Nephron (organoid): ENCODE data around the gene THOC7.
A peak's percentile ranks its signal among the peaks of the same experiment; 100 is the strongest.

Source experiments
- H3K27ac Mint-ChIP-seq, 3 experiments: 2 replicates each; pipeline ENCODE4 v1.8.0; 2020; ENCODE audit warnings: mixed read lengths in 3 of 3, mild to moderate bottlenecking in 2 of 3, moderate library complexity in 1 of 3
- H3K27me3 Mint-ChIP-seq: 2 replicates; pipeline ENCODE4 v1.8.0; 2021; ENCODE audit warnings: low read depth, mild to moderate bottlenecking, moderate library complexity, mixed read lengths
- H3K36me3 Mint-ChIP-seq: 2 replicates; pipeline ENCODE4 v1.8.0; 2020; ENCODE audit warnings: low read depth, mixed read lengths
- H3K4me1 Mint-ChIP-seq: 2 replicates; pipeline ENCODE4 v1.8.0; 2020; ENCODE audit warnings: mixed read lengths
- H3K4me3 Mint-ChIP-seq, 3 experiments: 2 replicates each; pipeline ENCODE4 v1.8.0; 2020; ENCODE audit warnings: mild to moderate bottlenecking in 3 of 3, mixed read lengths in 3 of 3, moderate library complexity in 2 of 3
- H3K9me3 Mint-ChIP-seq: 2 replicates; pipeline ENCODE4 v1.8.0; 2020; ENCODE audit warnings: mixed read lengths
- TF ChIP-seq, protein P1 (sequence below), 3 experiments: fragments of 200-600 bp; sonication (generic); IDR thresholded peaks; one replicate each; pipeline ENCODE4 v1.5.0; 2021; ENCODE audit warnings: antibody characterized with exemption in 3 of 3; ENCODE audit not compliant: unreplicated experiment in 3 of 3

The THOC7 gene

DNA sequence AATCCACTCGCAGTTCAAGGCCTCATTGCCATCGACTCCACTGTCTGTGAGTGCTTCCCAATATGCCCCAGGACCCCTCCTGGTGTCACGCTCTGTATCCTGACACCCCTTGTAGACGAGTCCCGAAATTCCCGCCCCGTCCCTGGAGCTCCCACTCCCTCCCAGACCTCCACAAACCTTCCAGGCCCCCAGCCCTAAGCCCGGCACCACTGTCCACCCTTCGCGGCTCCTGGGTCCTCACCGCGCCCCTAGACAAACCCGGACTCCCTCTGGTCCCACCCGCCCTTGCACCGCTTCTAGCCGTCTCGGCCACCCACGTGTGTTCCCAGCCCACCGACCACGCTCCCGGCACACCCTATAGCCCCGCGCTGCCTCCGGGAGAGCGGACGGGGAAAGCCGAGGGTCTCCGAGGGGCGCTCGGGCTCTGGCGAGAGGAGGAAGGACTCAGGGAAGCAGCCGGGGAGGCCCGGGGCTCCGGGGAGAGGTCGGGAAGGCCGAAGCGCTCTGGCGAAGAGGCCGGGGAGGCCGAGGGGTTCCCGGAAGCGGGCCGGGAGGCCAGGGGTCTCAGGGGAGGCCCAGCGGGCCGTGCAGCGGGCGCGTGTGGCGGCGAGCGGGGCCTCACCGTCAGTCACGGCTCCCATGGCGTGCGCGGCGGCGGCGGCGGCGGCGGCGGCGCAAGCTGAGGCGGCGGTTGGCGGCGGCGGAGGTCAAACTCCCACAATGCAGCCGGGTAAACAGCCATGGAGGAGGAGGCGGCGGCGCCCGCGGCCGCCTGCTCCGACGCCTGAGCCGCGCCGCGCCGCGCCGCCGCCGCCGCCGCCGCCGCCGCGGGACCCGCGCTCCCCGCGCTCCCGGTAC, at the start of gene THOC7, which contains the start of gene ATXN7:
Gene THOC7, minus strand, starts transcription at position 656 of the 858 bp plus-strand sequence. Its CDS starts 15 bp downstream, at position 641.
Gene ATXN7, plus strand, starts transcription at position 718 of the 858 bp plus-strand sequence. CDS start 48,732 bp downstream, outside the sequence.
- no peaks in the 10 kb centered on the region for H3K27me3 Mint-ChIP-seq
- H3K9me3 Mint-ChIP-seq: no peaks in the 10 kb centered on the region
- peak within 1 kb of the TSS; percentile 92 to 98 (median 94) for H3K27ac Mint-ChIP-seq
- peak within 1 kb of the TSS; percentile 94 to 96 (median 94) for H3K4me3 Mint-ChIP-seq
- peaks cover 17% of the 10 kb centered on the region for H3K4me1 Mint-ChIP-seq
- H3K36me3 Mint-ChIP-seq: peaks cover 11% of the 10 kb centered on the region
- TF ChIP-seq, protein P1, sequence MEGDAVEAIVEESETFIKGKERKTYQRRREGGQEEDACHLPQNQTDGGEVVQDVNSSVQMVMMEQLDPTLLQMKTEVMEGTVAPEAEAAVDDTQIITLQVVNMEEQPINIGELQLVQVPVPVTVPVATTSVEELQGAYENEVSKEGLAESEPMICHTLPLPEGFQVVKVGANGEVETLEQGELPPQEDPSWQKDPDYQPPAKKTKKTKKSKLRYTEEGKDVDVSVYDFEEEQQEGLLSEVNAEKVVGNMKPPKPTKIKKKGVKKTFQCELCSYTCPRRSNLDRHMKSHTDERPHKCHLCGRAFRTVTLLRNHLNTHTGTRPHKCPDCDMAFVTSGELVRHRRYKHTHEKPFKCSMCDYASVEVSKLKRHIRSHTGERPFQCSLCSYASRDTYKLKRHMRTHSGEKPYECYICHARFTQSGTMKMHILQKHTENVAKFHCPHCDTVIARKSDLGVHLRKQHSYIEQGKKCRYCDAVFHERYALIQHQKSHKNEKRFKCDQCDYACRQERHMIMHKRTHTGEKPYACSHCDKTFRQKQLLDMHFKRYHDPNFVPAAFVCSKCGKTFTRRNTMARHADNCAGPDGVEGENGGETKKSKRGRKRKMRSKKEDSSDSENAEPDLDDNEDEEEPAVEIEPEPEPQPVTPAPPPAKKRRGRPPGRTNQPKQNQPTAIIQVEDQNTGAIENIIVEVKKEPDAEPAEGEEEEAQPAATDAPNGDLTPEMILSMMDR (IDR thresholded peaks at IDR 0.05; ENCODE audit: unreplicated experiment in 3 of 3): no peak

DNA sequence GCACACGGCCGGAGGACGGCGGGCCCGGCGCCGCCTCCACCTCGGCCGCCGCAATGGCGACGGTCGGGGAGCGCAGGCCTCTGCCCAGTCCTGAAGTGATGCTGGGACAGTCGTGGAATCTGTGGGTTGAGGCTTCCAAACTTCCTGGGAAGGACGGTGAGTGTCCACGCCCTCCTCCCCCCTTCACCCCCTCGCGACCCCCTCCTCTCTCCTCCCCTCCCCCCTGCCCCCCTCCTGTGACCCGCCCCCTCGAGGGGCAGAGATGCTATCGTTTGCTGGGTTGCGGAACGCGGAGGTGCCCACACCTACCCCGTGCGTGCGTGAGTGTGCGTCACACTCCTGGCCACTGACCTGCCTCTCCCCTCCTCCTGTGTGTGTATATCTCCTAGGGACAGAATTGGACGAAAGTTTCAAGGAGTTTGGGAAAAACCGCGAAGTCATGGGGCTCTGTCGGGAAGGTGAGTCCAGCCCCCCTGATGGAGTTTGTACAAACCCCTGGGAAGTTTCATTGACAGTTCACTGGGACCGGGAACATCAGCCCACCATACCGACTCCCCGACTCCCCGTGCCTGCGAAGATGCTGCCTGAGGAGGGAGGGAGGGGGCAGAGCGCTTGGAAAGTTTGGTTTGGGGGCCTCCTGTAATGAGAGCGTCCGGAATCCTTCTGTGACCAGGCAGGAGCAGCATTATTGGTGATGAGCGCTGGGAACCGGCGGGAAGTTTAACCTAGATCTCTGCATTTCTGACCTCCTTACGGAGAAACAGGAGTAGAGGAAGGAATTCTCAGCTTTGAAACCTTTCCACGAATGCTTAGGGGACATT, 49.4 kb upstream of the THOC7 start:
- peaks cover 13% of the 10 kb centered on the region for H3K4me1 Mint-ChIP-seq
- H3K4me3 Mint-ChIP-seq: peak overlapping the region; percentile 88 to 95 (median 93)
- H3K9me3 Mint-ChIP-seq: no peaks in the 10 kb centered on the region
- H3K36me3 Mint-ChIP-seq: peaks cover 30% of the 10 kb centered on the region
- TF ChIP-seq, protein P1 (IDR thresholded peaks at IDR 0.05; ENCODE audit: unreplicated experiment in 3 of 3): no peak
- H3K27me3 Mint-ChIP-seq: peaks cover 4% of the 10 kb centered on the region
- H3K27ac Mint-ChIP-seq: peak overlapping the region; percentile 69 to 91 (median 82)

DNA sequence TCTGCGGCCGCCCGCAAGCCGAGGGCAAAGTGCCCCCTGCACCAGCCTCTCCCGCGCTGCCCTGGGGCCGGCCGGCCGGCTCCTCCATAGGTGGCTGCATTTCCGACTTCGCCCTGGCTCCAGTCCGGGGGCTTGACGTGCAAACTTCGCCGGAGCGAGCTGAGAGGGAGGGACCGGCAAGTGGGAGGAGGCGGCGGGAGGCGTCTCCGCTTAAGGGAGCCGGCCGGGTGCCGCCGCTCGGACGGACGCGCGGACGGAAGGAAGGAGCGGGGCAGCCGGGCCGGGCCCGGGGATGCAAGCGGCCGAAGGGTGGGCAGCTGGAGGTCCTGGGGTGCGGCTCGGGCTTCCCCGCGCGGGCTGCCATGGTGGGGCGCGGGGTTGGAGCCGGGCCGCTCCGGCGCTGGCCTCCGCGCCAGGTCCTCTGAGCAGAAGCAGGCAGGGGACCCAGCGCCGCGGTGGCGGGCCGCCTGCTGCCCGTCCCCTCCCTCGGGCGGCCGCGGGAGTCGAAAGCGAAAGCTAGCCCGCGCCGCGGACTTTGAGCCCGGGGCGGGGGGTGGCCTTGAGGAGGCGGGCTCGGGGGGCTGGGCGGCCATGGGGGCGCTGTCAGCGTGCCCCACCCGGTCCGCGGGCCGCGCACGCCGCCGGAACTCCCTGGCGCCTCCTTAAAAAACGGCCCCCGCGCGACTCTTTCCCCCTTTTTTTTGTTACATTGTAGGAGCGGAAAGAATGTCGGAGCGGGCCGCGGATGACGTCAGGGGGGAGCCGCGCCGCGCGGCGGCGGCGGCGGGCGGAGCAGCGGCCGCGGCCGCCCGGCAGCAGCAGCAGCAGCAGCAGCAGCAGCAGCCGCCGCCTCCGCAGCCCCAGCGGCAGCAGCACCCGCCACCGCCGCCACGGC, 48.5 kb upstream of the THOC7 start, which contains the start of gene SCAANT1:
Gene SCAANT1, minus strand, starts transcription at position 511 of the 895 bp plus-strand sequence.
- peak within 1 kb of the TSS; percentile 91 to 95 (median 93) for H3K4me3 Mint-ChIP-seq
- no peaks in the 10 kb centered on the region for H3K9me3 Mint-ChIP-seq
- H3K36me3 Mint-ChIP-seq: peaks cover 21% of the 10 kb centered on the region
- TF ChIP-seq, protein P1 (IDR thresholded peaks at IDR 0.05; ENCODE audit: unreplicated experiment in 3 of 3): peak in 1 of 3 experiments; percentile 1
- H3K27ac Mint-ChIP-seq: peak within 1 kb of the TSS; percentile 77 to 94 (median 91)
- H3K27me3 Mint-ChIP-seq: peaks cover 4% of the 10 kb centered on the region
- peaks cover 15% of the 10 kb centered on the region for H3K4me1 Mint-ChIP-seq

DNA sequence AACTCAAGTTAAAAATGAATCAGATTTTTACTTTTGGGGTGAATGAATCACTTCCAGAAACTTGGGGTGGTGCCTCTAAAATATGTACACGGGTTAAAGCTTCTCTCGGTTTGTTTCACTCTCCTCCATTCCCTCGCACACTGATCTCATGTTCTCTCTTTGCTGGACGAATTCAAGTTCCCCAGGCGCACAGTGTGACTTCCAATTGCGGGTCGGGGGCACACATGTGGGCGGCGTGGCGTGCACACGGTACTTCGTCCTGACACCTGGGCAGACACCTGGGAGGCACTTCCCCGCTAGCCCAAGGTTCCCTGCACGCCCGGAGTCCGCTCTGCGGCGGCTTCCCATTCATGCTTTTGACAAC, 47.9 kb upstream of the THOC7 start:
- Mint-ChIP-seq H3K4me1 (peaks cover 15% of the 10 kb centered on the region), H3K36me3 (peaks cover 17% of the 10 kb centered on the region), H3K27me3 (peaks cover 4% of the 10 kb centered on the region), H3K27ac (peak overlapping the region; percentile 77 to 94 (median 81)), H3K9me3 (no peaks in the 10 kb centered on the region), H3K4me3 (peak overlapping the region; percentile 88 to 91 (median 90))
- TF ChIP-seq, protein P1 (IDR thresholded peaks at IDR 0.05; ENCODE audit: unreplicated experiment in 3 of 3): no peak

DNA sequence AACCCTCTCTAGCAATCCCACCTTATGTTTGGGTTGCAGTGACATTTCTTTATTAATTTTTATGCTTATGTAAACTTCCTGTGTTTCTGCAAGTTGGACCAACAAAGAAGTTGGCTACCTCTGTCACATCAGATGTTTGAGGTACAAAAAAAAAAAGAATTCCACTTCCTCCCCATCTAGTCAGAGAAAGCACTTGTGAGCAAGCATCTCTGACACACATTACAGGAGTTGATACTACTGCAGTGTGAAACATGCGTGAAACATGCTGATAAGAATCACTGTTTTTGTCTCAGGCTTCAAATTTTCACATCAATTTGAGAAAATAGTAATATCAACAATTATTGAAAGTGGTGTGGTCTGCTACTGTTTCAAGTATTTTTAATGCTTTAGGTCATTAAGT, 47.3 kb upstream of the THOC7 start:
- TF ChIP-seq, protein P1 (IDR thresholded peaks at IDR 0.05; ENCODE audit: unreplicated experiment in 3 of 3): no peak
- Mint-ChIP-seq H3K36me3 (peaks cover 11% of the 10 kb centered on the region), H3K4me1 (peaks cover 15% of the 10 kb centered on the region), H3K4me3 (peak overlapping the region; percentile 88 to 91 (median 90)), H3K9me3 (no peaks in the 10 kb centered on the region), H3K27me3 (peaks cover 4% of the 10 kb centered on the region), H3K27ac (peak overlapping the region; percentile 77 to 94 (median 81))
